Sciatic nerve (tissue), 2 donors: Measurements from ENCODE around the gene PERP. TPM values are rescaled to one million over a fixed set of nuclear protein-coding genes. Genes with fewer than 3 reads are reported as not detected.
"Not testable (repeated sequence)": the region's sequence is repeated elsewhere in the genome, so short reads cannot be mapped to it uniquely, and the experiment has no call there.

Experiments used
- ATAC-seq: fragments of 200-7000 bp; cut with Tn5 transposase; one replicate; pipeline ENCODE4 v1.9.1; 2020; ENCODE audit warnings: mild to moderate bottlenecking, moderate library complexity
- DNase-seq: peaks from one replicate; pipeline ENCODE4 v3.0.0-alpha.2; 2020; ENCODE audit warnings: low spot score
- intact Hi-C: fragments of 100-400 bp; cut with DNase I; formaldehyde crosslinking; loops from one replicate; pipeline ENCODE4 v1.14.2; 2022
- total RNA-seq: library from RNA; stranded (reverse); fragmentation: NEBNext Ultra II Directional; extraction: Animal tissue kit (Norgen Biotek cat#: 25700); gene quantifications from one replicate; pipeline ENCODE4 v1.2.1, GENCODE V29; 2021
- donor health status: DM: no; HTN: no; CAD: no.
- donor health status: DM: no; HTN: no; CAD: no.

Gene PERP
- 22.9 TPM for total RNA-seq

DNA sequence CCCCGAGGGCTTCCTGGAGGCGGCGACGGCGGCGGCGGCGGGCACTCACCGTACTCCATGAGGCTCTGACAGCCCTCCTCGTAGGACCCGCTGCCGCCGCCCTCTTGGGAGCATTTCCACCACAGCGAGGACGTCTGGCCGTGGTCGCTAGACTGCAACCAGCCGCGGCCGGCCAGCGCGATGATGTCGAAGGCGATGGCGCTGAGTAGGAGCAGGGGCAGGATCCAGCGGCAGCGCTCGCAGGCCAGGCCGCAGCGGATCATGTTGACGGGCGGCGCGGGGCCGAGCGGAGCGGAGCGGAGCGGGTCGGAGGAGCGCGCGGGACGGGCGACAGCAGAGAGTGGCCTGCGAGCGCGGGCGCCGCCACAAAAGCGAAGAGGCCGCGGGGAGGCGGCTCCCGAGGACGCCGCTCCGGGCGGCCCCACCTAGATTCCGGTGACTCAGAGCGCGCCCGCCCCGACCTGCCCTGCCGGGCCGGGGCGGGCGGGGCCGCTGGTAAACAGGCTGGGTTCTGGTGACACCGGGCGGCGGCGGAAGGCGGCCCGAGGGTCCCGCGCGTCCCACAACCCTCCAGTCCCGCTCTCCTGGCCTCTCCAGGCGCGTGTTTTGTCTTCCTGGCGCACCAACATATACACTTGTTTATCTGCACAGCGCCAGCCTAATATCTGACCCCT lies at the start of gene PERP:
TSS of gene PERP (minus strand) at position 342 of the 674 bp plus-strand sequence. CDS start at position 263, 79 bp downstream.
- intact Hi-C loops: no loop called here
- peak; percentile 79 for DNase-seq
- peak; percentile 88 for ATAC-seq

- no peak for ATAC-seq
- intact Hi-C loops: no loop called here
- no peak for DNase-seq
Observed at GRCh38 chr6:138155443-138155842, 48.2 kb upstream of the PERP start.

GRCh38 chr6:138146544-138146943 lies 39.3 kb upstream of the PERP start:
- intact Hi-C loops: no loop called here
- ATAC-seq: no peak
- DNase-seq: no peak

- ATAC-seq: no peak
- no peak for DNase-seq
- intact Hi-C loops: no loop called here
Observed at GRCh38 chr6:138145402-138145801, 38.2 kb upstream of the PERP start.

DNA sequence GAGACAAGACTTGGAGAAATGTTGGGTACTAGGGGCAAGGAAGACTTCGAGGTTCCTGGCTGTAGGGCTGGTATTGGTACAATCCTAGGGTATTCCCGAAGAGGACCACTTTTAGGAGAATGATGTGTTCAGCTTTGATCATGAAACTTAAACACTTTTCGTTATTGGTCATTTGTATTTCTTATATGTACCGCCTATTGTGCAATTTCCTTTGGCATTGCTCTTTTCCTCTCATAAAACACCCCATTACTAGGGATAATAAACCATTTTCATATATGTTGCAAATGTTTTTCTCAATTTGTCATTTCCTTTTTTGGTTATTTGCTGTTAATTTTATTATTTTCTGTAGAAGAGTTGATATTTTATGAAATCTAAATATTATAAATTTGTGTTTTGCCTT lies 35.6 kb upstream of the PERP start:
- DNase-seq (no peak), ATAC-seq (no peak)
- intact Hi-C loops: no loop called here

GRCh38 chr6:138129190-138129589 lies 22.0 kb upstream of the PERP start:
- ATAC-seq: no peak
- intact Hi-C loops: no loop called here
- DNase-seq: no peak

DNA sequence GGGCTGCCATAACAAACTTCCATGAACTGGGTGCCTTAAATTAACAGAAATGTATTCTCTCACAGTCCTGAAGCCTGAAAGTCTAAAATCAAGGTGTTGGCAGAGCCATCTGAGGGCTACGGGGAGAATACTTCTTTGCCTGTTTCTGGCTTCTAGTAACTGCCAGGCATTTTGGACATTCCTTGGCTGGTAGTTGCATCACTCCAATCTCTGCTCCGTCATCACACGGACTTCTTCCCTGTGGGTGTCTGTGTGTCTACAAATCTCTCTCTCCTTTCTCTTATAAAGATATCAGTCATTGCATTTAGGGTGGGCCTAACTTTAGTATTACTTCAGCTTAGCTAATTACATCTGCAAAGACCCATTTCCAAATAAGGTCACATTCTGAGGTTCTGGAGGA lies 20.9 kb upstream of the PERP start:
- intact Hi-C loops: no loop called here
- ATAC-seq: no peak
- no peak for DNase-seq

DNA sequence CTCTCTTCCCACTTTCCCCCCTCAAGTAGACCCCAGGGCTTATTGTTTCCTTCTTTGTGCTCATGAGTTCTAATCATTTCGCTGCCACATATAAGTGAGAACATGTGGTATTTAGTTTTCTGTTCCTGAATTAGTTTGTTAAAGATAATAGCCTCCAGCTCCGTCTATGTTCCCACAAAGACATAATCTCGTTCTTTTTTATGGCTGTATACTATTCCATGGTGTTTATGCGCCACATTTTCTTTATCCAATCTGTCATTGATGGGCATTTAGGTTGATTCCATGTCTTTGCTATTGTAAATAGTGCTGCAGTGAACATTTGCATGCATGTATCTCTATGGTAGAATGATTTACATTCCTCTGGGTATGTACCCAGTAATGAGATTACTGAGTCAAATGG lies 16.9 kb upstream of the PERP start:
- ATAC-seq (no peak), DNase-seq (no peak)
- intact Hi-C loops: no loop called here

DNA sequence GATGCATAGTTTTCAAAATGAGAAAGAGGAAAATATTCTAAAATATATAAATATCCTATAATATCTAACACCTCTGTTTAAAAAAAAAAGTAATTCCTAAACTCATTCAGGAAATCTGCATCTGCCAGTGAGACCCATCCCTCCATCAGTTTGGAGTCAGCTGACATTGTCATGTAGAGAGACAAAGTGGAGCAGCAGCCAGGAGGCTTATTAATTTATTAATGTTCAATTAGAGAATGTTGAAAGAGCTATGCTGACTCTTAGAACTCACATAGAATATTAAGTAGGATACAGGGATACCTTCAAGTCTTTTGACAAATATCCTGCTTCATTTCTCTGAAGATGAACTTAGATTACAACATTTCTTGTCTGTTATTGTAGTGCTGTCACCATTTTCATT lies 12.8 kb upstream of the PERP start:
- DNase-seq (no peak), ATAC-seq (no peak)
- intact Hi-C loops: loop anchor here (2.0 to 10.0 kb wide), 2 partner anchors 115 to 467 kb away; no protein-coding TSS in a partner anchor

- ATAC-seq, DNase-seq: not testable (repeated sequence)
- intact Hi-C loops: loop anchor here (2.0 to 10.0 kb wide), 2 partner anchors 114 to 468 kb away; no protein-coding TSS in a partner anchor
Observed at GRCh38 chr6:138119229-138119628, 12.0 kb upstream of the PERP start.

GRCh38 chr6:138117376-138117914 lies 10.2 kb upstream of the PERP start:
- intact Hi-C loops: loop anchor here (10.0 kb wide), 1 partner anchor 113 kb away; no protein-coding TSS in a partner anchor
- DNase-seq: no peak

GRCh38 chr6:138116661-138116999 lies 9.4 kb upstream of the PERP start:
- intact Hi-C loops: loop anchor here (10.0 kb wide), 1 partner anchor 112 kb away; no protein-coding TSS in a partner anchor
- DNase-seq: no peak
- no peak for ATAC-seq

More at GRCh38 chr6:138117376-138117914, 10.2 kb upstream of the PERP start:
- no peak for ATAC-seq

DNA sequence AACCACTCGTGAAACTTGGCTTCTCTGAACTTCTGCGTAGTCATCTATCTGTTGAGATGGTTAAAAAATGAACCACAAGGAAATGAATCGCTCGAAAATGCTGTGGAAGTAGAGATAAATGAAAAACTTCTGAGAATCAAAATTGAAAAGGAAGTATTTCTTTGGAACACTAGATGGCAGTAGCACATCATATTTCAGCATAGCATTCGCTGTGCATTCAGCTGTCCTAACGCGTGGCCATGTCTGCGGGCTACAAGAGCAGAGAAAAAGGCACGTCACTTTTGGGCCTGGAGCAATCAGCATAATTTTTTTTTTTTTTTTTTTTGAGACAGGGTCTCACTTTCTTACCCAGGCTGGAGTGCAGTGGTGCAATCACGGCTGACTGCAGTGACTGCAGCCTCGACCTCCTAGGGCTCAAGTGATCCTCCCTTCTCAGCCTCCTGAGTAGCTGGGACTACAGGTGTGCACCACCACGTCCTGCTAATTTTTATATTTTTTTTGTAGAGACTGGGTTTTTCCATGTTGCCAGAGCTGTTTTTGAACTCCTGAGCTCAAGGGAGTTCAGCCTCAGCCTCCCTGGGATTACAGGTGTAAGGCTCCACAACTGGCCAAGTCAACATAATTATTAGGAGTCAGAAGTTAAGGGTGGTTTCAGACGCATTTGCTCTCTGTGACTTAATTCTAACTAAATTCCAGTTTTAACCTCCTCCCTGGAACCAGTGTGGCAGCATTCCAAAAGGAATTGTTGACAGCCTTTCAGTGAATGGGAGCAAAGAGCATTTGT lies 8.8 kb upstream of the PERP start:
- ATAC-seq: peak; percentile 89
- intact Hi-C loops: loop anchor here (10.0 kb wide), 1 partner anchor 111 kb away; no protein-coding TSS in a partner anchor
- DNase-seq: peak; percentile 64

DNA sequence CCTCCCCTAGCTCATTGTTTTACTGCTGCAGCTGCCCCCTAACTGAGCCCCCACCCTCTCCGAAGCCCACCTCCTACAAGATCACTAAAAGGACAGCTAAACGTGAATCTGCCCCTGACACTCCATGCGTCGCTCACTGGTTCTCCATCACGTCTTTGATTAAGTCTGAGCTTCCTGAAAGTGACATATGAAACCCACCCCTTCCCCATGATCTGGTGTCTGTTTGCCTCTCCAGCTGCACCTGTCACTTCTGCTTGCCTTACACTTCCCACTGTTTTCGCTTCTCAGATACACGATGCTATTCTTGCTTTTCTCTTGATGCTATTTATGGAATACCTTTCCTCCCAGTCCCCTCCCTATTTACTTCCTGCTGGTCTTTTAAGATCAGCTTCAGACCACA lies 8.0 kb upstream of the PERP start:
- DNase-seq (no peak), ATAC-seq (no peak)
- intact Hi-C loops: loop anchor here (10.0 kb wide), 1 partner anchor 110 kb away; no protein-coding TSS in a partner anchor

- intact Hi-C loops: loop anchor here (10.0 kb wide), 1 partner anchor 109 kb away; no protein-coding TSS in a partner anchor
- ATAC-seq (no peak), DNase-seq (no peak)
Observed at GRCh38 chr6:138113588-138114210, 6.5 kb upstream of the PERP start.

DNA sequence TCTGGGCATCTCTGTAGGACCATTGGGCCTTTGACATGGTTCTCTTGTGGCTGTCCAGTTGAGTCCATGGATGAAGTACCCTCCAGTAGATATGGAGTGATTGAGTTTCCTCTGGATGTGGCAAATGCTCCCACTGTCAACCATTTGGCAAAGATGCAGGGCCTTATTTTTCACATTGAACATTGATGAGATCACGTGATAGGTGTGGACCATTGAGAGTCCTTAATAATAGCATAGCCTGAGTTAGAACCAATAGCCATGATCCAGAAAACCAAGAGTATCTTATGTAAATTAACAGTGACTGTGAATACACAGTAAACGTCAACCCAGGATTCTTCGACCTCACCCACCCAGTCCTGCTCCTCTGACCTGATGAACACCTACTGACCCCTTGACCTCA lies 3.0 kb upstream of the PERP start:
- ATAC-seq (no peak), DNase-seq (no peak)
- intact Hi-C loops: loop anchor here (10.0 kb wide), 1 partner anchor 105 kb away; no protein-coding TSS in a partner anchor

GRCh38 chr6:138109042-138109997 lies 2.1 kb upstream of the PERP start:
- DNase-seq (peak; percentile 81), ATAC-seq (peak; percentile 59)
- intact Hi-C loops: no loop called here
